D721Med (cell line): ENCODE data around the gene SPTSSA.

ENCODE experiments used
- DNase-seq: peaks from one replicate; pipeline ENCODE4 v3.0.0; 2011; ENCODE audit warnings: low spot score; ENCODE audit not compliant: insufficient read length
- FAIRE-seq: peaks from 2 replicates; lab custom pipeline; 2011; peaks lifted over from hg19 to GRCh38; lab: Jason Lieb, UNC
- TF ChIP-seq, protein P1 (sequence below): IDR thresholded peaks from 2 replicates; pipeline ENCODE4 v1.5.1; 2012; ENCODE audit warnings: mild to moderate bottlenecking, control low read depth; ENCODE audit not compliant: insufficient read depth; ENCODE audit errors: missing control alignments

Gene SPTSSA

DNA sequence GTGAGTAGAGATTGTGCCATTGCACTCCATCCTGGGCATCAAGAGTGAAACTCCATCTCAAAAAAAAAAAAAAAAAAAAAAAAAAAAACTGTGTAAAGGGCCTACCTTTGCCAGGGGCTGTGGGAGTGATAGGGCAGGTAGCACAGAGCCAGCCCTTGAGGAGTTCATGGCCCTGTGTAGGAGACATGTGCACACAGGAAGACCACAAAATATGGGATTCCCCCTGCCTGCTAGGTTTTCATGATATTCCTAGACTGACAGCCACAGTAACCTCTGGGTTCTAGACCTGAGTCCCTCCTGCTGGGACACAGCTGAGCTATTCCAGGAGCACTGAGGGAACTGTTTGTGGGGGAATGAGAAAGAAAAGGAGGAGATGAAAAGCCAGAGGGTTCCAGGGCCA lies 8.3 kb upstream of the SPTSSA start:
- DNase-seq, result no peak
- no peak for FAIRE-seq
- TF ChIP-seq, protein P1, sequence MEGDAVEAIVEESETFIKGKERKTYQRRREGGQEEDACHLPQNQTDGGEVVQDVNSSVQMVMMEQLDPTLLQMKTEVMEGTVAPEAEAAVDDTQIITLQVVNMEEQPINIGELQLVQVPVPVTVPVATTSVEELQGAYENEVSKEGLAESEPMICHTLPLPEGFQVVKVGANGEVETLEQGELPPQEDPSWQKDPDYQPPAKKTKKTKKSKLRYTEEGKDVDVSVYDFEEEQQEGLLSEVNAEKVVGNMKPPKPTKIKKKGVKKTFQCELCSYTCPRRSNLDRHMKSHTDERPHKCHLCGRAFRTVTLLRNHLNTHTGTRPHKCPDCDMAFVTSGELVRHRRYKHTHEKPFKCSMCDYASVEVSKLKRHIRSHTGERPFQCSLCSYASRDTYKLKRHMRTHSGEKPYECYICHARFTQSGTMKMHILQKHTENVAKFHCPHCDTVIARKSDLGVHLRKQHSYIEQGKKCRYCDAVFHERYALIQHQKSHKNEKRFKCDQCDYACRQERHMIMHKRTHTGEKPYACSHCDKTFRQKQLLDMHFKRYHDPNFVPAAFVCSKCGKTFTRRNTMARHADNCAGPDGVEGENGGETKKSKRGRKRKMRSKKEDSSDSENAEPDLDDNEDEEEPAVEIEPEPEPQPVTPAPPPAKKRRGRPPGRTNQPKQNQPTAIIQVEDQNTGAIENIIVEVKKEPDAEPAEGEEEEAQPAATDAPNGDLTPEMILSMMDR, result no peak

DNA sequence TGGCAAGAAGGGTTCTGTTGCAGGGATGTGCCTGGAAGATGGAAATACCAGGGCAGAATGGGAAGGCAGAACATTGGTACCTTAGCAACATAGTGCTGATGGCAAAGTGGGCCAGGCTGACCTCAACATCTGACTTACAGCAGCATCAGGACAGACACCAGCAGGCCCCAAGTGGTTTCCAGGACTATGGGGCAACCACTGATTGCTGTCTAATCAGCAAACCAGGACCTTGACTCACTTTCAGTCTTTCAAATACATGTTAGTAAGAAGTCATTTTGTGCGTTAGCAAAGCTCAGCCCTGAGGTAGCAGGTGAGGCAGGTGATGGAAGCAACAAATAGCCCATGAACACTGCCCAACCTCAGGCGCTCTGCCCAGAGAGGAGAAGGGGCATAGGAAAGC lies 4.7 kb upstream of the SPTSSA start:
- TF ChIP-seq, protein P1, result no peak
- no peak for DNase-seq
- no peak for FAIRE-seq

DNA sequence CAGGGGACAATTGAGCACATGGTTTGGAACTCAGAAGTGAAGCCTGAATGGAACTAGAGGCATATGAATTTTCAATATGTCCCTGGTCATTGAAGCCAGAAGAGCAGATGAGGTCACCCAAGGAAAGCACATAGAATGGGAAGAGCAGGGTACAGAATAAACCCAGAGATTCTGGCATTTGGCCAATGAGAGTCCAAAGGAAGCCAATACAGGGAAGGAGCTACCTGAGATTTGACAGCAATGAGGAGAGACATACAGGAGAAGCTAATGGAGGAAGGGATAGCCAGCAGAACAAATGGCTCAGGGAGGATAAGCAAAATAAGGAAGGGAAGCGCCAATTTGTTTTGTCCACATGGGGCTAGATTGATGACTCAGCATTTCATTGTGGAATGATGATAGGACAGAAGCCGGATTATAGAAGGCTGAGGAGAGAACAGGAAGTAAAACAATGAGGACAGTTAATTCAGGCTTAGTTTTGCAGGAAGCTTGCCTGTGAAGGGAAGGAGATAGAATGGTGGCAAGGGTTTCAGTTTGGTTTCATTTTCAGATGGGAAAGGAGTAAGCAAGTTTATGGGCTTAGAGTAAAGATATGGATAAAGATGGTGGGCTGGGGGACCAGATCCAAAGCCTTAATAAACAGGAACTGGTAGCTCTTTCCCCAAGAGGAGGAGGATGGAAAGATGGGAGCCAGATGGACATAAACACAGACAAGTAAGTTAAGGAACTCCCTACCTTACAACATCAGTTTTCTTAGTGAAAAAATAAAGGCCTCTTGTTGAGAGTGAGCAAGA lies 3.2 kb upstream of the SPTSSA start:
- FAIRE-seq (no peak), DNase-seq (no peak)
- TF ChIP-seq, protein P1, result no peak

DNA sequence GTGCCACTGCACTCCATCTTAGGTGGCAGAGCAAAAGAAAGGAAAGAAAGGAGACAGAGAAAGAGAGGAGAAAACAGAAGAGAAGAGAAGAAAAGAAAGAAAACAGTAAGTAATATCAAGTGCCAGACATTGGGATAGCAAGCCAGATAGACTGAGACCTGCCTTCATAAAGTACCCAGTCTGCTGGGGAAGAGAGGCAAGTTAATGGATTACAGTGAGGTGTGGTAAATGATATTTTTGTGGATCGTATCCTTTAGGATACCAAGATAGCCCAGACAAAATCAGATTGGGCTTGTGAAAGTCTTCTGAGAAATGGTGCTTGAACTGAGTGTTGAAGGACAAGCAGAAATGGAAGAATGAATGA lies 1.5 kb upstream of the SPTSSA start:
- FAIRE-seq, result no peak
- TF ChIP-seq, protein P1, result no peak
- DNase-seq, result no peak

DNA sequence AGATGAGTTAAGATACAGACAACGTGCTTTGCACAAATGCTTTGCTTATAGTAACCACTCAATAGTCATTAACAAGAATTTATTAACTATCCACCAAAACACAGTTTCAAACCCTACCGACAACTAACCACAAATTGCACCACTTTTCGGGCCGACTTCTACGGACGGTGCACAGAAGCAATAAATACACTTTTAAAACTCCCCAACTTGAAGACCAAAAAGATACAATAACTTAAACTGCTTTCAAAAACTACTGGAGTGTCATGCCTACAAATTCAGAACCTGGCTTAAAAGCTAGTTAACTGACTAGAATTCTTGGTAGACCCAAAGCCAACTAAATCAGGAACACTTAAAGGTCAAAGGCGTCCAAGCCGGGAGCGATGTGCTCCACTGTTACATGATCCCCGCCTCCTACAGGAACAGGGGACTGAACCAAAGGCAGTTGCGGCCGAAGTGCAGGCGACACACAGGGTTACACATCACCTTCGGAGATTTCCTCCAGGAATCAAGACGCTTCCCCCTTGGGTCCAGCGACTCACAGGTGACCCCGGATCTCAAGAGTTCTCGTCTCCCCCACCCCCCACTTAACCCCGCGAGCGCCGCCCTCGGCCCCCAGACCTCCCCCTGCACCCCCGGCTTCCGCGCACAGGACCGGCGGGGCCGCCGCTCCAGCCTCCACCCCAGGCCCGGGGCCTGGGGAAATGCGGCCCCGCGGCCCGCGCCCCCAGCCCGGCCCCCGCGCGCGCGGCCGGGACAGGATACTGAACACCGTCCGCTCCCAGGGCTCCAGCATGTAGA lies 507 bp downstream of the SPTSSA start:
- FAIRE-seq (no peak), DNase-seq (no peak)
- TF ChIP-seq, protein P1, result no peak

DNA sequence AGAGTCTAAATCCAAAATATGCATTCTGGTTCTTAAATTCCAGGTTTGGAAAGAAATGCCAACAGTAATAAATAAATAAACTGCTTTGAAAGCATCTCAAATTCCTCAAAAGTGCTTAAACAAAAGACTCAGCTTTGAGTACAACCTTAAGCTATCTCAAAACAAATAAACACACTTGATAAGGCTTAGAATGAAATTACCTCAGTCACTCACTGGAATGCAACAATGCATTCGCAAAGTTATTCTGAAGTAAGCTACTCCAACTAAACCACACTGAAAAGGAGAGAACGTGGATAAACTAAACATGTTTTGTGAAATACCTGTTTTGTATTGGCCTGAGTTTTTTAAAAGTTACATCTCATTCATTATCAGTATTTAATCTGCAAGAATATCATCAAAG lies 1.2 kb downstream of the SPTSSA start:
- DNase-seq, result no peak
- FAIRE-seq, result no peak
- TF ChIP-seq, protein P1, result no peak

DNA sequence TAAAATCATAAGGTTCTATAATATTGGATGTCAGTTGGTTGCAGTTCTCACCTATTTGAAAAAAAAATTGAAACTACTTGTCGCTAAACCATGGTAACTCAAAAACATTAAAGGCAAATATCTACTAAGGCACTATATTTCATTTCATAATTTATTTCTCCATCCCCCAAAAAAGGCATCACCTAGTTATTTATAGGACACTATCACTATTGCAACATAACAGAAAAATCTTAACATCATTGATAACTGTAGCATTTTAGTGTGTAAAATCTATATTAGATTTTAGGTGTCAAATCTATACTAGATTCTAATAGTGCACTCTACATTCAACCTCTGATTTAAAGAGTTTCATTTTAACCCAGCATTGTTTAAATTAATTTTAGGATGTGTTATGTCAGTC lies 1.7 kb downstream of the SPTSSA start:
- DNase-seq, result no peak
- TF ChIP-seq, protein P1, result no peak
- FAIRE-seq, result no peak
